ENCODE measurements around the gene PPP1R12B.
A peak's percentile ranks its signal among the peaks of the same experiment; 100 is the strongest.

DNA sequence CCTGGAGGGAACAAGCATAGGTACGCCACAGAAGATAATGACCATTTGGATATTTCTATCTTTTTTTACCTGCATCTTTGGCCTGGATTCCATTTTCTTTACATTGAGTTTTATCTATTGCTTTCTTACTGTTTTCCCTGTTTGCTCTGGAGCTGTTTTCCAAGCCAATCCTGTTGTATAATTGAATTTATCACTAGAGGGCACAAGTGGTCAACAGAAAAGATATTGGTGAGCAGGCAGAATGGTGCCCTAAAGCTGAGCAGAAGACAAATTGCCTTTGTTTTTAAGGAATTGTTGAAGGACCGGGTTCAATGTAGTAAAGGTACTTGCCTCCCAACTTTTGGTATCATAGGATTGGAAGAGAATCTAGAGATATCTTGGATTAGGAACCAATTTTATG lies 152.8 kb downstream of the PPP1R12B start:
- TF ChIP-seq, protein P1, sequence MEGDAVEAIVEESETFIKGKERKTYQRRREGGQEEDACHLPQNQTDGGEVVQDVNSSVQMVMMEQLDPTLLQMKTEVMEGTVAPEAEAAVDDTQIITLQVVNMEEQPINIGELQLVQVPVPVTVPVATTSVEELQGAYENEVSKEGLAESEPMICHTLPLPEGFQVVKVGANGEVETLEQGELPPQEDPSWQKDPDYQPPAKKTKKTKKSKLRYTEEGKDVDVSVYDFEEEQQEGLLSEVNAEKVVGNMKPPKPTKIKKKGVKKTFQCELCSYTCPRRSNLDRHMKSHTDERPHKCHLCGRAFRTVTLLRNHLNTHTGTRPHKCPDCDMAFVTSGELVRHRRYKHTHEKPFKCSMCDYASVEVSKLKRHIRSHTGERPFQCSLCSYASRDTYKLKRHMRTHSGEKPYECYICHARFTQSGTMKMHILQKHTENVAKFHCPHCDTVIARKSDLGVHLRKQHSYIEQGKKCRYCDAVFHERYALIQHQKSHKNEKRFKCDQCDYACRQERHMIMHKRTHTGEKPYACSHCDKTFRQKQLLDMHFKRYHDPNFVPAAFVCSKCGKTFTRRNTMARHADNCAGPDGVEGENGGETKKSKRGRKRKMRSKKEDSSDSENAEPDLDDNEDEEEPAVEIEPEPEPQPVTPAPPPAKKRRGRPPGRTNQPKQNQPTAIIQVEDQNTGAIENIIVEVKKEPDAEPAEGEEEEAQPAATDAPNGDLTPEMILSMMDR (IDR thresholded peaks at IDR 0.05) = peak; percentile 28 to 73 (median 64)
- no peak for TF ChIP-seq POLR2A (IDR thresholded peaks at IDR 0.05)
- no peak for TF ChIP-seq EP300 (IDR thresholded peaks at IDR 0.05)

All from ovary (tissue), 3 donors.